Tibial artery (tissue), 4 donors: ENCODE measurements around the gene PKD1L1.

Source experiments
- DNase-seq, 2 donors: peaks; one replicate each; pipeline ENCODE4 v3.0.0-alpha.2; 2019
- H3K27ac ChIP-seq, 2 donors: fragments of 200-600 bp; sonication (generic) in 1 of 2; 1 replicate in 1 of 2; 2 replicates in 1 of 2; pipeline ENCODE4 v1.5.1; 2018 to 2019; ENCODE audit warnings: mild to moderate bottlenecking in 1 of 2
- H3K27me3 ChIP-seq, 2 donors: fragments of 200-600 bp; sonication (generic) in 1 of 2; one replicate each; pipeline versions ENCODE4 v1.5.1 to v1.6.0; 2016 to 2019
- H3K36me3 ChIP-seq, 3 donors: fragments of 200-600 bp; sonication (generic) in 2 of 3; one replicate each; pipeline ENCODE4 v1.5.1; 2016 to 2019; ENCODE audit warnings: mild to moderate bottlenecking in 2 of 3
- H3K4me1 ChIP-seq, 4 donors: fragments of 200-600 bp; sonication (generic) in 2 of 4; 1 replicate in 3 of 4; 2 replicates in 1 of 4; pipeline ENCODE4 v1.5.1; 2016 to 2019
- H3K4me3 ChIP-seq, 2 donors: fragments of 200-600 bp; sonication (generic) in 1 of 2; 1 replicate in 1 of 2; 2 replicates in 1 of 2; pipeline ENCODE4 v1.5.1; 2018 to 2019; ENCODE audit warnings: mild to moderate bottlenecking in 2 of 2
- H3K9me3 ChIP-seq, 3 donors: fragments of 200-600 bp; sonication (generic) in 1 of 3; one replicate each; pipeline ENCODE4 v1.5.1; 2016 to 2019
- CTCF ChIP-seq, 2 experiments: fragments of 200-600 bp in 1 of 2; fragments of 450-650 bp in 1 of 2; IDR thresholded peaks; one replicate each; pipeline ENCODE4 v1.5.1; 2017 to 2019; ENCODE audit warnings: antibody characterized with exemption in 2 of 2, mild to moderate bottlenecking in 1 of 2, moderate library complexity in 1 of 2
- intact Hi-C: fragments of 100-400 bp; cut with DNase I; formaldehyde crosslinking; loops from one replicate; pipeline ENCODE4 v1.15.0; 2023; ENCODE audit warnings: low total_unique reads

PKD1L1 gene

GRCh38 chr7:47885309-47885986 is 62.8 kb downstream of the PKD1L1 start:
- no peak overlapping the region for H3K4me3 ChIP-seq
- no peak for DNase-seq
- H3K4me1 ChIP-seq: no peaks in the 10 kb centered on the region
- no peaks in the 10 kb centered on the region for H3K27me3 ChIP-seq
- no peak overlapping the region for H3K27ac ChIP-seq
- H3K9me3 ChIP-seq: no peaks in the 10 kb centered on the region
- intact Hi-C loops: no loop called here
- TF ChIP-seq CTCF (IDR thresholded peaks at IDR 0.05): no peak
- H3K36me3 ChIP-seq: no peaks in the 10 kb centered on the region

- Histone ChIP-seq H3K27ac (no peak overlapping the region), H3K4me1 (no peaks in the 10 kb centered on the region), H3K36me3 (no peaks in the 10 kb centered on the region), H3K27me3 (no peaks in the 10 kb centered on the region), H3K9me3 (no peaks in the 10 kb centered on the region), H3K4me3 (no peak overlapping the region)
- DNase-seq: no peak
- no peak for TF ChIP-seq CTCF (IDR thresholded peaks at IDR 0.05)
- intact Hi-C loops: no loop called here
Measured at GRCh38 chr7:47884675-47885074, 63.6 kb downstream of the PKD1L1 start.

- no peak overlapping the region for H3K4me3 ChIP-seq
- H3K4me1 ChIP-seq: no peaks in the 10 kb centered on the region
- intact Hi-C loops: no loop called here
- no peaks in the 10 kb centered on the region for H3K36me3 ChIP-seq
- DNase-seq: no peak
- H3K27me3 ChIP-seq: no peaks in the 10 kb centered on the region
- no peak overlapping the region for H3K27ac ChIP-seq
- no peak for TF ChIP-seq CTCF (IDR thresholded peaks at IDR 0.05)
- H3K9me3 ChIP-seq: no peaks in the 10 kb centered on the region
Measured at GRCh38 chr7:47882635-47883034, 65.6 kb downstream of the PKD1L1 start.

- TF ChIP-seq CTCF (IDR thresholded peaks at IDR 0.05): no peak
- Histone ChIP-seq H3K27me3 (no peaks in the 10 kb centered on the region), H3K4me1 (no peaks in the 10 kb centered on the region), H3K36me3 (no peaks in the 10 kb centered on the region), H3K9me3 (no peaks in the 10 kb centered on the region), H3K4me3 (no peak overlapping the region), H3K27ac (no peak overlapping the region)
- DNase-seq: no peak
- intact Hi-C loops: no loop called here
Measured at GRCh38 chr7:47881256-47881655, 67.0 kb downstream of the PKD1L1 start.

- Histone ChIP-seq H3K36me3 (no peaks in the 10 kb centered on the region), H3K4me3 (no peak overlapping the region), H3K27ac (no peak overlapping the region), H3K4me1 (no peaks in the 10 kb centered on the region), H3K27me3 (no peaks in the 10 kb centered on the region), H3K9me3 (no peaks in the 10 kb centered on the region)
- DNase-seq: no peak
- no peak for TF ChIP-seq CTCF (IDR thresholded peaks at IDR 0.05)
- intact Hi-C loops: no loop called here
Measured at GRCh38 chr7:47878662-47879061, 69.6 kb downstream of the PKD1L1 start.

DNA sequence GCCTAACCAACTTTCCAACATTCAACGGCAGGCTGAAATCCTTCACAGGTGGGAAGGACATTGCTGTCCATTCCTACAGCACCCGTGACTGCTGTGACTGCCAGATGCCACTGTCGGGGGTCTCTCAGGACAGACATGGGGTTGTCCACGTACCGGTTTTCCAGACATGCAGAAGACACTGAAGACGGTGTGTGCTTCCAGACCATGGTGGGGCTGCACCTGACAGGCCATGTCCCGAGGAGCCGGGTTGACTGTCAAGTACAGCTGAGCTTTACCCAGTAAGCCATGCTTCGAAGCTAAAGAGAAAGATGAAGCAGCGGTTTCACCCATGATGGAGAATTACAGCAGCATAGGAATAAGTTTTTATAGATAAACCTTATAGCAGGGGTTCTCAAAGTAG is 70.9 kb downstream of the PKD1L1 start:
- Histone ChIP-seq H3K27me3 (no peaks in the 10 kb centered on the region), H3K36me3 (no peaks in the 10 kb centered on the region), H3K9me3 (no peaks in the 10 kb centered on the region), H3K4me1 (no peaks in the 10 kb centered on the region), H3K4me3 (no peak overlapping the region), H3K27ac (no peak overlapping the region)
- no peak for TF ChIP-seq CTCF (IDR thresholded peaks at IDR 0.05)
- DNase-seq: no peak
- intact Hi-C loops: no loop called here
